CD14-positive monocyte (primary cell): ENCODE data around the gene KYAT1. TPM values are rescaled to one million over a fixed set of nuclear protein-coding genes. Genes with fewer than 3 reads are reported as not detected.
"Not testable (repeated sequence)": the region's sequence is repeated elsewhere in the genome, so short reads cannot be mapped to it uniquely, and the experiment has no call there.

Experiments
- DNase-seq, 3 donors: peaks; one replicate each; pipeline ENCODE4 v3.0.0-alpha.2; 2011 to 2022
- H2AFZ ChIP-seq: 2 replicates; pipeline ENCODE4 v1.6.0; 2012; ENCODE audit warnings: mild to moderate bottlenecking, low read depth, low read length, inconsistent platforms; ENCODE audit not compliant: insufficient read depth, poor library complexity, severe bottlenecking
- H3K27ac ChIP-seq, 2 donors: 1 replicate in 1 of 2; 2 replicates in 1 of 2; pipeline ENCODE4 v1.5.1; 2012 to 2013; ENCODE audit warnings: low read length in 2 of 2, control low read depth in 1 of 2, inconsistent platforms in 1 of 2, low read depth in 1 of 2, mild to moderate bottlenecking in 1 of 2
- H3K27me3 ChIP-seq, 2 donors: one replicate each; pipeline versions ENCODE4 v1.6.0 to v1.6.1; 2011 to 2013; ENCODE audit warnings: low read length in 2 of 2; ENCODE audit not compliant: control insufficient read depth in 2 of 2, insufficient read depth in 2 of 2
- H3K36me3 ChIP-seq, 2 donors: replicated peaks in 1 of 2; 1 replicate in 1 of 2; 2 replicates in 1 of 2; pipeline versions ENCODE4 v1.5.1 to v1.6.1; 2012 to 2013; ENCODE audit warnings: low read length in 2 of 2, control low read depth in 1 of 2, inconsistent platforms in 1 of 2, mild to moderate bottlenecking in 1 of 2; ENCODE audit not compliant: insufficient read depth in 2 of 2, control insufficient read depth in 1 of 2
- H3K4me1 ChIP-seq, 2 donors: 1 replicate in 1 of 2; 2 replicates in 1 of 2; pipeline versions ENCODE4 v1.5.1 to v1.6.1; 2012 to 2013; ENCODE audit warnings: low read length in 2 of 2, control low read depth in 1 of 2, inconsistent platforms in 1 of 2, mild to moderate bottlenecking in 1 of 2, moderate library complexity in 1 of 2; ENCODE audit not compliant: insufficient read depth in 2 of 2, control insufficient read depth in 1 of 2
- H3K4me2 ChIP-seq: replicated peaks from 2 replicates; pipeline ENCODE3; 2012; ENCODE audit warnings: low read length, moderate library complexity, mild to moderate bottlenecking; ENCODE audit not compliant: poor library complexity, severe bottlenecking; ENCODE audit errors: extremely low read depth
- H3K4me3 ChIP-seq, 3 experiments: fragments of 200-600 bp in 1 of 3; sonication (generic) in 1 of 3; replicated peaks in 1 of 3; 1 replicate in 2 of 3; 2 replicates in 1 of 3; pipeline ENCODE4 v1.5.1; 2011 to 2013; ENCODE audit warnings: low read length in 3 of 3, mild to moderate bottlenecking in 3 of 3, control low read depth in 2 of 3, low read depth in 2 of 3, inconsistent platforms in 1 of 3, moderate library complexity in 1 of 3
- H3K79me2 ChIP-seq: 2 replicates; pipeline ENCODE4 v1.6.0; 2012; ENCODE audit warnings: mild to moderate bottlenecking, control low read depth, inconsistent platforms, low read length, moderate library complexity; ENCODE audit not compliant: insufficient read depth
- H3K9ac ChIP-seq: 2 replicates; pipeline ENCODE4 v1.6.0; 2017; ENCODE audit warnings: low read length, mild to moderate bottlenecking; ENCODE audit not compliant: insufficient read depth, poor library complexity, severe bottlenecking
- H3K9me3 ChIP-seq, 2 donors: replicated peaks in 1 of 2; 1 replicate in 1 of 2; 2 replicates in 1 of 2; pipeline versions ENCODE4 v1.5.1 to v1.6.1; 2012 to 2013; ENCODE audit warnings: low read length in 2 of 2, control low read depth in 1 of 2; ENCODE audit not compliant: control insufficient read depth in 1 of 2, insufficient read depth in 1 of 2
- H4K20me1 ChIP-seq: 2 replicates; pipeline ENCODE4 v1.6.0; 2012; ENCODE audit warnings: mild to moderate bottlenecking, low read length, control low read depth, moderate library complexity; ENCODE audit not compliant: insufficient read depth
- H3K27ac Mint-ChIP-seq, 7 donors: one replicate each; pipeline ENCODE4 v1.8.0; 2020; ENCODE audit warnings: mild to moderate bottlenecking in 7 of 7, mixed read lengths in 7 of 7, moderate library complexity in 6 of 7, inconsistent platforms in 2 of 7
- H3K27me3 Mint-ChIP-seq, 3 donors: one replicate each; pipeline ENCODE4 v1.8.0; 2021 to 2022; ENCODE audit warnings: low read depth in 3 of 3, mild to moderate bottlenecking in 3 of 3, mixed read lengths in 3 of 3, moderate library complexity in 3 of 3, inconsistent platforms in 1 of 3
- H3K36me3 Mint-ChIP-seq, 2 donors: one replicate each; pipeline ENCODE4 v1.8.0; 2020; ENCODE audit warnings: mixed read lengths in 2 of 2, inconsistent platforms in 1 of 2, mild to moderate bottlenecking in 1 of 2
- H3K4me1 Mint-ChIP-seq: one replicate; pipeline ENCODE4 v1.8.0; 2020; ENCODE audit warnings: mild to moderate bottlenecking, mixed read lengths
- H3K4me3 Mint-ChIP-seq, 2 donors: one replicate each; pipeline ENCODE4 v1.8.0; 2020; ENCODE audit warnings: mild to moderate bottlenecking in 2 of 2, mixed read lengths in 2 of 2, moderate library complexity in 1 of 2
- H3K9me3 Mint-ChIP-seq, 7 donors: one replicate each; pipeline ENCODE4 v1.8.0; 2020 to 2022; ENCODE audit warnings: mixed read lengths in 7 of 7, mild to moderate bottlenecking in 6 of 7, moderate library complexity in 6 of 7, inconsistent platforms in 2 of 7
- WGBS: methylation state at CpG from one replicate; pipeline ENCODE4 v1.1.5; 2013; ENCODE audit warnings: missing lambda C conversion rate; ENCODE audit not compliant: insufficient coverage; 5-methylcytosine and 5-hydroxymethylcytosine counted together
- intact Hi-C, 2 donors: fragments of 100-400 bp; cut with micrococcal nuclease; formaldehyde crosslinking; loops; one replicate each; pipeline versions ENCODE4 v1.15.0 to v1.15.1; 2023
- polyA plus RNA-seq, 3 donors: library from polyadenylated mRNA; depleted of rRNA in 1 of 3; unstranded in 2 of 3; stranded (reverse) in 1 of 3; fragments of 300-500 nt in 2 of 3; fragments of >200 nt in 1 of 3; fragmentation: Illumina TruSeq in 2 of 3; gene quantifications; 1 replicate in 2 of 3; 2 replicates in 1 of 3; pipeline ENCODE4 v1.2.3, GENCODE V29; 2012 to 2021
- TF ChIP-seq, protein P1 (sequence below): fragments of 200-600 bp; IDR thresholded peaks from one replicate; pipeline ENCODE4 v1.8.0; 2022; ENCODE audit warnings: antibody characterized with exemption, mild to moderate bottlenecking

Gene KYAT1
- polyA plus RNA-seq, 3 donors, result 2.4 to 4.5 (median 3.6) TPM

DNA sequence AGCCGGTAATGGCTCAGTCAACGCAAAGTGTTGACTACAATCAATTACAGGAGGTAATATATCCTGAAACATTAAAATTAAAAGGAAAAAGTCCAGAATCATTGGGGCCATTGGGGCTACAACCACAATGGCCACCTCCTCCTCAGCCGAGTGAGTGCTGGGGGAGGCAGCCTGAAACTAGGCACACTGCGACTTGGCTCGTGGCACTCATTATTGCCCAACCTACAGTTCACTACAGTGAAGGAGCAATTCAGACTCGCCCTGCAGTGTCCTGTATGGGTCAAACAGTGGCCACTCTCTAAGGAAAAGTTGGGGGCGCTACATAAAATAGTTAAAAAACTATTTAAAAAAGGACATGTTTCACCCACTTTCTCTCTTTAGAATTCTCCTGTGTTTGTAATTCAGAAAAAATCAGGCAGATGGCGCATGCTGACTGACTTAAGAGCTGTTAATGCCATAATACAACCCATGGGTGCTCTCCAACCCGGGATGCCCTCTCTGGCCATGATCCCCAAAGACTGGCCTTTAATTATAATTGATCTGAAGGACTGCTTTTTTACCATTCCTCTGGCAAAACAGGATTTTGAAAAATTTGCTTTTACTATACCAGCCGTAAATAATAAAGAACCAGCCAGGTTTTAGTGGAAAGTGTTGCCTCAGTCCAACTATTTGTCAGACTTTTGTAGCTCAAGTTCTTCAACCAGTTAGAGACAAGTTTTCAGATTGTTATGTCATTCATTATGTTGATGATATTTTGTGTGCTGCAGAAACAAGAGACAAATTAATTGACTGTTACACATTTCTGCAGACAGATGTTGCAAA is 29.8 kb downstream of the KYAT1 start:
- not testable (repeated sequence) for H3K27ac Mint-ChIP-seq, H3K4me2 ChIP-seq, H3K27me3 ChIP-seq, H2AFZ ChIP-seq, H3K79me2 ChIP-seq, H3K4me1 Mint-ChIP-seq, H4K20me1 ChIP-seq, H3K27ac ChIP-seq, H3K4me1 ChIP-seq, H3K36me3 ChIP-seq, H3K27me3 Mint-ChIP-seq, H3K9ac ChIP-seq, H3K4me3 Mint-ChIP-seq, H3K4me3 ChIP-seq
- WGBS, result 80% methylated on average over 1 of the region's 10 CpGs
- intact Hi-C loops, result loop anchor here in 1 of 2 donors (5.0 kb wide), 1 partner anchor 80 kb away; no protein-coding TSS in a partner anchor
- peaks cover 5 to 18% of the 10 kb centered on the region in 2 donors for H3K9me3 ChIP-seq
- peaks cover 14 to 29% (median 16%) of the 10 kb centered on the region in 7 donors for H3K9me3 Mint-ChIP-seq
- H3K36me3 Mint-ChIP-seq, result peaks cover 2 to 12% of the 10 kb centered on the region in 2 donors
- TF ChIP-seq, protein P1, sequence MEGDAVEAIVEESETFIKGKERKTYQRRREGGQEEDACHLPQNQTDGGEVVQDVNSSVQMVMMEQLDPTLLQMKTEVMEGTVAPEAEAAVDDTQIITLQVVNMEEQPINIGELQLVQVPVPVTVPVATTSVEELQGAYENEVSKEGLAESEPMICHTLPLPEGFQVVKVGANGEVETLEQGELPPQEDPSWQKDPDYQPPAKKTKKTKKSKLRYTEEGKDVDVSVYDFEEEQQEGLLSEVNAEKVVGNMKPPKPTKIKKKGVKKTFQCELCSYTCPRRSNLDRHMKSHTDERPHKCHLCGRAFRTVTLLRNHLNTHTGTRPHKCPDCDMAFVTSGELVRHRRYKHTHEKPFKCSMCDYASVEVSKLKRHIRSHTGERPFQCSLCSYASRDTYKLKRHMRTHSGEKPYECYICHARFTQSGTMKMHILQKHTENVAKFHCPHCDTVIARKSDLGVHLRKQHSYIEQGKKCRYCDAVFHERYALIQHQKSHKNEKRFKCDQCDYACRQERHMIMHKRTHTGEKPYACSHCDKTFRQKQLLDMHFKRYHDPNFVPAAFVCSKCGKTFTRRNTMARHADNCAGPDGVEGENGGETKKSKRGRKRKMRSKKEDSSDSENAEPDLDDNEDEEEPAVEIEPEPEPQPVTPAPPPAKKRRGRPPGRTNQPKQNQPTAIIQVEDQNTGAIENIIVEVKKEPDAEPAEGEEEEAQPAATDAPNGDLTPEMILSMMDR, result peak; percentile 67
- peak; percentile 7 to 27 (median 16) for DNase-seq

DNA sequence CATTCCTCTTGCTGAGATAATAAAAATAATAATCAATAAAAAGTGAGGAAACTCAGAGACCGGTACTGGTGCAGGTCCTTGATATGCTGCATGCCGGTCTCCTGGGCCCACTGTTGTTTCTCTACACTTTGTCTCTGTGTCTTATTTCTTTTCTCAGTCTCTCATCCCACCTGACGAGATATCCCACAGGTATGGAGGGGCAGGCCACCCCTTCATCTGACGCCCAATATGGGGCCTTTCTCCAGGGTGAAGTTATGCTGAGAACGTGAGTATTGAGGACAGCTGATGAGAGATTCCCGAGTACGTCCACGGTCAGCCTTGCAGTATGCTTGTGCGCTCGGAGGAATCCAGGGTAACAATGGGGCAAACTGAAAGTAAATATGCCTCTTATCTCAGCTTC is 30.7 kb downstream of the KYAT1 start:
- H3K27me3 Mint-ChIP-seq, H4K20me1 ChIP-seq, H3K4me3 ChIP-seq, H3K36me3 ChIP-seq, H3K4me3 Mint-ChIP-seq, H3K27ac Mint-ChIP-seq, H3K79me2 ChIP-seq, H3K4me2 ChIP-seq, H3K9ac ChIP-seq, DNase-seq, H3K27ac ChIP-seq, H3K27me3 ChIP-seq, H3K4me1 Mint-ChIP-seq, H3K4me1 ChIP-seq, H2AFZ ChIP-seq: not testable (repeated sequence)
- WGBS, result 100% methylated on average over 3 of the region's 10 CpGs
- H3K36me3 Mint-ChIP-seq, result peaks cover 2 to 12% of the 10 kb centered on the region in 2 donors
- H3K9me3 Mint-ChIP-seq, result peaks cover 14 to 29% (median 16%) of the 10 kb centered on the region in 7 donors
- intact Hi-C loops, result loop anchor here in 1 of 2 donors (5.0 kb wide), 1 partner anchor 81 kb away; no protein-coding TSS in a partner anchor
- H3K9me3 ChIP-seq, result peaks cover 5 to 18% of the 10 kb centered on the region in 2 donors
